Stimulated activated CD4-positive, alpha-beta T cell treated with anti-CD3 and anti-CD28 coated beads, TNF-alpha, amount 100 ng/mL, for 1 hour (primary cell): ENCODE results near the gene XPC.
A peak's percentile ranks its signal among the peaks of the same experiment; 100 is the strongest.
"Not testable (repeated sequence)": the region's sequence is repeated elsewhere in the genome, so short reads cannot be mapped to it uniquely, and the experiment has no call there.

Experiments used
- DNase-seq, 3 donors: peaks; one replicate each; pipeline ENCODE4 v3.0.0-alpha.2; 2020; ENCODE audit warnings: low read depth in 3 of 3, low spot score in 1 of 3

Gene XPC

DNA sequence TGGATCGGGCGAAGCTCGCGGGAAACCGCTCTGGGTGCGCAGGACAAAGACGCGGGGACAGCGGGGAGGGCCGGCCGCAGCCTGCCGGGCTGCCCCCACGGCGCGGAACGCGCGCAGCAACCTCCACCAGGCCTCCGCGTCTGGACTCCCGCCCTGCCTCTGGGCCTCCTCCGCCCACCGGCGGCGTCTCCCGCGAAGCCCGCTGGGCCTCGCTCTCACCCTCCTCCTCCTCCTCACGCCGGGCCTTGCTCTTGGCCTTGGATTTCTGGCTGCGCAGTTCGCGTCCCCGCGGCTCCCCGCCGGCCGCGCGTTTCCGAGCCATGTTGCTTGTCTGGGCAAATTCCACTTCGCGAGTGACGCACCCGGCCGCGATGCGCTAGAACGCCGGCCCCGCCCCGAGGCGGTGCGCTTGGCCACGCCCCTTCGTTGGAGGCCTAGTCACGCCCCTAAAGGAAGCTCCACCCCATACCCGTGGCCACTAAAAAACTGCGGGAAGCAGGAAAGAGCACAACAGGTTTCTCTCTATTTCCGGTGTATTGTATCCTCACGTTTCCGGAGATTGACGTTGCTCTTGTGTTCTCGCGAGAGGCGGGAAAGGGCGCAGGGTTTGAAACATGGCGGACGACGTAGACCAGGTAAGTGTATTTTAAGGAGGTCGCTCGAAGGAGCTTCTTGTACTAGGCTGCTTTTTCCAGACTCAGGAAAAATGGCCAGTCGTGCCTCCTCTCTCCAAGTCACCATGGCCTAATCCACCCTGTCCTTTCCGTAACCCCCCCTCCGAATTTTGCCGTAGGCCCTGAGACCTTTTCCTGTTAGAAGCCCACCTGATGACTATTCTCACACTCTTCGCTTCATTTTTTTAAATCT, at the start of gene XPC, which contains the start of gene LSM3:
Gene XPC, minus strand, starts transcription at position 355 of the 867 bp plus-strand sequence. Its CDS starts 33 bp downstream, at position 322.
Gene LSM3, plus strand, starts transcription at position 571 of the 867 bp plus-strand sequence. Its CDS starts 44 bp downstream, at position 615.
- peak; percentile 92 to 97 (median 95) for DNase-seq

DNA sequence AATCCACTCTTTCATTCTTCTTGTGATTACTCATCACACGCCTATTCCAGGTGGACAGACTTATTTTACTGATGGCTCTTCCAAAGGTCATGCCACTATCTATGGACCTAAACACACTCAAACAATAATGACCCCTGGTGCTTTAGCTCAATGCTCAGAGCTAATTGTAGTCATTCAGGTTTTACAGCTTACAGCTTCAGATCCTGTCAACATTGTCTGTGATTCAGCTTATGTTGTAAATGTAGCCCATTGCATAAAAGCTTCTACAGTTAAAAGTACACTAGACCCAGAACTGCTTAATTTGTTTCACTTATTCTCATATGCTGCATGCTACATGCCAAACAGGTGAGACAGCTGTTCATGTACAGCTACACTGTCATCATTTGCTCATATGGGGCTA, 49.5 kb upstream of the XPC start:
- DNase-seq: no peak

DNA sequence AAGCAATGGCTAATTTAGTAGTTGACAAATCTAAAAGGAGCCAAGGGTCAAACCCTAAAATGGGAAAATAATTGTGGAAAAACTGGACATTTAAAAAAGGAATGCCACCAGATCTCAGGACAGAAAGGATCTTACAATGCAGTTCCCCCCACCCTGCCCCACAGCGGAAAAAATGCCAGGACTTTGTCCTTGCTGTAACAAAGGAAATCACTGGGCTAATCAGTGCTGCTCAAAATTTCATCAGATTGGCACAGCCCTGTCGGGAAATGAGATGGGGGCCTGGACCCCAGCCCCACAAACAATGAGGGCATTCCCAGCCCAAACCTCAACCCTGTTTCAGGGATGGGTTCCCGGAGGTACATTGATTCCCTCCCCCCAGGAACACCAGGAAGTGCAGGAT, 48.0 kb upstream of the XPC start:
- not testable (repeated sequence) for DNase-seq

DNA sequence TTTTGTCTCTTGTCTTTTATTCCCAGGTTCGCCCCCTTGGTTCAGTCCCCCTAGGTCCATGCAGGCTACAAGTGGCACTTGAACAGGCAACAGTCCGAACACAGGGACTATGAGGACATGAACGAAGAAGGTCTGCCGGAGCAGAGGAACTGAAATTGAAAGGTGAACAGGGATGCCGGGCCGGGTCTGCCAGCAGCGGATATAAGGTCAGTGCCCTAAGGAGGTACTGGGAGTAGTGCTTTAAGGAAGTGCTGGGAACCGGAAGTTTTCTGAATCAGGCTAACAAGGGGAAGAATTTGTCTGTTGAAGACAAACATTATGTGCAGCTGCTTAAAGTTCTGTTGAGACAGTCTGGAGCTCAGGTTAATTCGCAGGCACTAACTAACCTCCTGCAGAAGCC, 47.0 kb upstream of the XPC start:
- DNase-seq: no peak

DNA sequence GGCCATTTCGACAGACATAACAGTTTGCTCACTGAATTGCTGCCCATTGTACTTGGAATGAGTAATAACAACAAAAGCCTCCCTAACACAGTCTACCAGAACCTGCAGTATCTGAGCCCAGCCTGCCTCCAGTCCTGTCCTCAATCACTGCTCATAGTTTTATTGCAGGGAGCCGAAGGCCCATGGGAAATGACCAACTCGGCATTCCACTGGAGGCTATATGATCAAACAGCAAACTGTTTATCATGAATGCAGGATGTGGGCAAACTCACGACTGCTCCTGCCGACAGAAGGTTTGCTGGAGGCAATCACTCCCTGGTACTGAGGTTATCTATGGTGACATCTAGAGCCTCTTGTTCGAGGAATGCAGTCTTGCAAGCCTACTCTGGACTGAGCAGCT, 46.5 kb upstream of the XPC start:
- no peak for DNase-seq

DNA sequence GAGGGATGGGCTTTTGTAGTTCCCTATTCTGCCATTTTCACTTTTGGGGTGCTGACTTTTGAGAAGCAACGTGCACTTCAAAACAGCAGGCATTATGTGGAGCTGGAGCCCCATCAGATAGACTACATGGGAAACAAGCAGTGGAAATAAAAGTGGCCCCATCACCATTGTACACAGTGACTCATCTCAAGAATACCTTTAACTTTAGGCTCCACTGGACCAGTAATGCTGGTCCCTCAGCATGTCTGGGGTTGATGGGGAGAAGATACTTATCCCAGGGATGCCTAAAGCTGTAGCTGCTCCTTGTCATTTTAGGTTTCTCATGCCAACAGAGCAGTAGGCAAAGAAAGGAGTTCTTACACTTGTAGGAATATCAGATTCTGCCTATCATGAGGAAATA, 45.2 kb upstream of the XPC start:
- DNase-seq: no peak

DNA sequence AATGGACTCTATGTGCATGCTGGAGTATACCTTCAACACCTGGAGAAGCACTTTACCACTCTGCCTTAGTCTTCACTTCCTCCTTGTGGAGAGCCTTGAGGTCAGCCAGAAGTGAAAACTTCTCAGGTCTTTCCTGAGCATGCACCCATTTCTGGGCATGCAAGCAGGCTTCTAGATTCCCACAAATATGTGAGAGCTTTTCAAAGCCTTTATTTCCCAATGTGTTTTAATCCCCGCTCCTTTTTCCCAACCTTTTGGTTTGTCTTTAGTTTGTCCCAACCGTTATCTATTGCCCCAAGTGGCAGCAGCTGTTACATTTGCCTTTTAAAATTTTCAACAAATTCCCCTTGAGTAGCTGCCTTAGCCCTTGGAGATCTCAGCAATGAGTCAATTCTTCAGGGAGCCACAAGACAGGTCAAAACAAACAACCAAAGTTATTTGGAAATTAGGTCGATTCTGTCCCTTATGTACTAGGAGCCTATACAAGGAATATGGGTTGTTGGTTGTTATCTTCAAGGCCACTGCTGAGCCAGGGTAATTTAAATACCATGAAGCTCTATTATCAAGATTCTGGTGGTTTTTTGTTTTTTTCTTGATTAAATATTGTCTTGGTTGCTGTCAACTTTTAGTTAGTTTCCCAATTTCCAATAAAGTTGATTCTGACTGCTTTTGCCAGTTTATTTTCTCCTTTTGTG, 44.6 kb upstream of the XPC start:
- no peak for DNase-seq

DNA sequence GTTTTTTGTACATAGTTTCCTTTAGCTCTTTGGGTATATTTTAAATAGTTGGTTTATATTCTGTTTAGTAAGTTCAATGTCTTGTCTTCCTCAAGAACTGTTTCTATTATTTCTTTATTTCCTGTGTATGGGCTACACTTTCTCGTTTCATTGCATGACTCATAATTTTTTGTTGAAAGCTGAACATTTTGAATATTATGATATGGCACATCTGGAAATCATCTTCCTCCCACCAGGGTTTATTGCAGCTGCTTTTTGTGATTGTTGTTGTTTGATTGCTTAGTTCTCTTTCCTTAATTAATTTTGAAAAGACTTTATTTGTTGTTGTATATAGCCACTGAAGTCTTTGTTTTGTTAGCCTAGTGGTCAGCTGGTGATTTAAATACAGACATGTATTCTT, 44.1 kb upstream of the XPC start:
- no peak for DNase-seq

DNA sequence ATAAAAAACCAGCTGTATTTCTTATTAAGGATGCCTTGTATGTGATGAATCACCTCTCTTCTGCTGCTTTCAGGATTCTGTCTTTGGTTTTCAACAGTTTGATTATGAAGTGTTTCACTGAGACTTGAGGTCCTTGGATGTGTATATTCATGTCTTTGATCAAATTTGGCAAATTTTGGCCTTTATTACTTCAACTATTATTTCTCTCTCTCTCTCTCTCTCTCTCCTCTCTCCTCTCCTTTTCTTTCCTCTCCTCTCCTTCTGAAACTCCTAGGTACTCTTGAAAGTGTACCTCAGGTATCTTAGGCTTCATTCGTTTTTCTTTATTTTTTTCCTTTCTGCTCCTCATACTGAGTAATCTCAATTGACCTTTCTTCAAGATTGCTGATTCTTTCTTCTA, 43.5 kb upstream of the XPC start:
- DNase-seq: no peak

DNA sequence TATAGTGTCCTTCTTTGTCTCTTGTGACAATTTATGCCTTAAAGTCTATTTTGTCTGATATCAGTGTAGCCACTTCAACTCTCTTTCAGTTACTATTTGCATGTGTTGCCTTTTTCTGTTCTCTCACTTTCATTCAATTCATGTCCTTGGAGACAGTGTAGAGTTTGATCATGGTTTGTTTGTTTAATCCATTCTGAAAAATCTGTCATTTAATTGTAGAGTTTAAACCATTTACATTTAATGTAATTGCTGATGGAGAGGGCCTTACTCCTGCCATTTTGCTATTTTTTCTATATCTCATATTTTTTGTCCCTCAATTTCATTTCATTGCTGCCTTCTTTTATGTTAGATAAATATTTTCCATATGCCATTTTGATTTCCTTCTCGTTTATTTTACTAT, 42.5 kb upstream of the XPC start:
- no peak for DNase-seq

DNA sequence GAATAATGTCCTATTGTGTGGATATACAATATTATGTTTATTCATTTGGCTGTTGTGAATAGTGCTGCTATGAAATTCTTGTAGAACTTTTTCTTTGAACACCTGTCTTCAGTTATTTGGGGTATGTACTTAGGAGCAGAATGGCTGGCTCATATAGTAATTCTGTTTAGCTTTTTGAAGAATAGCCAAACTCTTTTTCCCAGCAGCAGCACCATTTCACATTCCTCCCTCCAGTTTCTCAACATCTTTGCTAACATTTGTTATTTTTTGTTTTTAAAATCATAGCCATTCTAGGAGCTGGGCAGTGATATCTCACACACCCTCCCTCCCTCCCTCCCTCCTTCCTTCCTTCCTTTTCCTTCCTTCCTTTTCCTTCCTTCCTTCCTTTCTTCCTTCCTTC, 40.0 kb upstream of the XPC start:
- no peak for DNase-seq

DNA sequence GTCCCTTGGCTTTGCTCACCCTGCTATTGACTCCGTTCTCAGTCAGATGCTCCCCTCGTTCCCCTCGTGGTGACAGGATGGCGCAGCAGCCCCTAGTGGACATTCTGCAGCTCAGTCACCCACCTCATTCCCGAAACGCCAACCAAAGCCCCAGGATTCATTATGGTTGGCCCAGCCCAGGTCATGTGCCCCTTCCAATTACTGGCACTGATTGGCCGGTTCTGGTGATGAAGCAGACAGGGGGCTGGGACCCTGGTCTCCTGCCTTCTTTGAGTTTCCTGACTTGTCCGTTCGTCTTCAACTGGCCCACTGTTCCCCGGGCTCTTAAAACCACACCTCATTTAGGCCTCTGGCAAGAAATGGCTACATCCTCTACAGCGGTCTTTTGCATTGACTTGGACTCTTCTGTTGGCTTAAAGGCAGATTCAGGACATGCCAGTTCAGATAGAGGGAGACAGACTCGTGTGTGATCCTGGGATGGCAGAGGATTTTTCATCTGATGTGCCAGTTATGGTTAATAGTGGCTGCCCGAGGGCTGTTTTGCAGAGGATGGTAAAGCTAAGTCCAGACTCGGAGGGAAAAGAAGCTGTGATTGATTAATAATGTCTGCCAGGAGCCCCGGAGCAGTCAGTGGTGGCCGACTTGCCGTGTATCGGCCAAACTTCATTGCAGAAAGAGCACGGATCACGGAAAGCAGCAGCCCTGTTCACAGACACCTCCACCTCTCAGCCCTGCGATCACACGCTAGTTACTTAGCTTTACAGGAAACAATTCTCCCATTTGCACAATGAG, 38.1 kb upstream of the XPC start:
- peak in 2 of 3 donors; percentile 18 to 26 for DNase-seq

DNA sequence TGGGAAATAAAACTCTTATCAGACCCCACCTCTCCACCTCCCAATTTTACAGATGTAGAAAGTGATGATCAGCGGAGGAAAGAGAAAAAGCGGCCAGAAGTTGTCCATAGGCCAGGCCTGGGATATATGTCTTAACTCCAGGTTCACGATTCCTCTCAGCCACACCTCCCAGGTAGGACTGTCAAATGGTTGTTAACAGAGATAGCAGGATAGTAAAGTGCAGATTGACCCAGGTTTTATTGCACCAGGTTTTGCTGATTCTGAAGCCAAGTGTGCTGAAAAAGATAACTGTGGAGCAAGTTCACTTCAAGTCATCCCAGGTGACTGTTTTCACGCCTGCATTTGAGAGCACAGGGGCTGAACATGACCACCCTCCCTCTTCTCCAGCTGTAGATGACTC, 36.4 kb upstream of the XPC start:
- no peak for DNase-seq

DNA sequence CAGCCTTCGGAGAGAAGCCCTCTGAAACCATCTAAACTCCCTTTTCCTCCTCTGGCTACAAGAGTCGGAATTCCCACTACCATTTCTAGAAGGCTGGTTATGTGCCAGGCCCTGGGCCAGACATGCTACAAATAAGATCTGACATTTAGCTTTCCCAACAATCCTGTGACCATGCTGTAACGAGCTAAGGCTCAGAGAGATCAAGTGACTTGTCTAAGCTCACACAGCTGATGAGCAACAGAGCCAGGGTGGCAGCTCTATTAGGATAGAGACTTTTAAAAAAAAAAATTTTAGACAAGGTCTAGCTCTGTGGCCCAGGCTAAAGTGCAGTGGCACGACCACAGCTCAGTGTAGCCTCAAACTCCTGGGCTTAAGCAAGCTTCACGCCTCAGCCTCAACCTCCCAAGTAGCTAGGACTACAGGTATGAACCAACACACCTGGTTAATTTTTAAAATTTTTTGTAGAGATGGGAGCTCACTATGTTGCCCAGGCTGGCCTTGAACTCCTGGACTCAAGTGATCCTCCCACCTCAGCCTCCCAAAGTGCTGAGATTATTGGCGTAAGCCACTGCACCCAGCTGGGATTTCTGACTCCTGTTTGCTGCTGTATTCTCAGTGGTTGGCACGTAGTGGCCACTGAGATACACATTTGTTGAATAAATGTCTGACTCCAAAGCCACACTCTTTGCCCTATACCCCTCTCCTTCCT, 34.8 kb upstream of the XPC start:
- DNase-seq: no peak

DNA sequence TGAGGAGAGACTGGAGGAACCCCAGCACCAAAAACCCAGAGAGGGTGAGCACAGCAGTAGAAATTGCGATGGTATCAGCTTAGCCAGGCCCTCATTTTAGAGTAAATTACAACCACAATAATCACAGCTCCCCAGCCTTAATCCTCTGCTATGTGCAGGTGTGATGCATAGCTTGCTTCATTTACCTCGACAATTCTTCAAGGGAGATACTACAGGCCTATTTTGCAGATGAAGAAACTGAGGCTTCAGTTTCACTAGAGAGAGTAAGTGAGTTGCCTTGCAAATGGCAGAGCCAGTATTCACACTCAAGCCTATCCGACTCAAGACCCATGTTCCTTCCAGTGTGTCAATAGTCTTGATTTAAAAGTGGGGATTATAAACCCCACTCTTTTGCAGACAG, 33.6 kb upstream of the XPC start:
- no peak for DNase-seq

DNA sequence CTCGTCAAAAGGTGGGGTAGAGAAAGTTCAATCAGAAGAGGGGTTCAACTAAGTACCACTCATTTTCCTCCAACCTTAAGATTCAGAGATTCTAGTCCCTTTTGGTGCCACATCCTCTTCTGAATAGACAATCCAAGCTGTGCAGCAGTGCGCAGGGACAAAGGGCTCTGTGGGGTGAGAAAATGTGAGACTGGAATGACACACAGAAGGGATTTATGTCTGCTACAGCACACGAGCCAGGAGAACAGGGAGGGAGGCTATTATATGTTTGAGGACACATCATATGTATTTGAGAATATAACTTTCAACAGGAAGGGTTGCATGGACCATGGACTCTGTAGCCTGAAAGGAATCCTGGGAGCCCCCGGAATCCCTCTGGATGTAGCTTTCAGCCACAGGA, 33.2 kb upstream of the XPC start:
- DNase-seq: no peak

DNA sequence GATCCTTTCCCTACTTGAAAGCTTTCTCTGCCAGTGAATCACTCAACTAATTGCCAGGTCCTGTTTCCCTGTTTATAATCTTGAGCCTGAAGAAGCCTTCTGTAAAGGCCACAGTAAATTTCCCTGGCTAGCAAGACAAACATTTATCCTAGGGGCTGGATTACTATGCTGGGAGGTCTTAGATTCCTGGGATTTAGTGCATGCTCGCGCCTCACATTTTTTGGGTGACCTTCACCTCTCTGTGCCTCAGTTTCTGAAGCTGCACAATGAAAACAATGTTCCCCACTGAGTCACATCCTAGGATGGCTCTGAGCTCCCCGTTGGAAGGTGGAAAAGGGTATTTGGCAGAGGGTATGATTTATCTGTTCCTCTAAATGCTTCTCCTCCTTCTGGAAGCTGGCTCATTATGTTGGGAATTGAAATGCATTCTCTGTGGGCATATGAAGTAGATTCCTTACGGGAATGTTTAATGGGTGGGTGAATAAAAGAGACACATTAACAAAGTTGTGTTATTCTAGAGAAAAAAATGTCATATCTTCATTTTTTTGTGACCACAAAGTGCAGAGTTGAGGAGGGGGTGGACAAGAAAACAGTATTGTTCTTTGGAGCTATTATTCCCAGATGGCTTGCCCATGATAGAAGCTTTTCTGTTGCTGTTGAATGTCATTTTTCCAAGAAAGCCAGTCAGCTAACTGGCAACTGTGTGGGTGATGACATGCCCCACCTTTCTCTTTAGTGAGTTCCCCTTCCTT, 32.6 kb upstream of the XPC start:
- DNase-seq: no peak

DNA sequence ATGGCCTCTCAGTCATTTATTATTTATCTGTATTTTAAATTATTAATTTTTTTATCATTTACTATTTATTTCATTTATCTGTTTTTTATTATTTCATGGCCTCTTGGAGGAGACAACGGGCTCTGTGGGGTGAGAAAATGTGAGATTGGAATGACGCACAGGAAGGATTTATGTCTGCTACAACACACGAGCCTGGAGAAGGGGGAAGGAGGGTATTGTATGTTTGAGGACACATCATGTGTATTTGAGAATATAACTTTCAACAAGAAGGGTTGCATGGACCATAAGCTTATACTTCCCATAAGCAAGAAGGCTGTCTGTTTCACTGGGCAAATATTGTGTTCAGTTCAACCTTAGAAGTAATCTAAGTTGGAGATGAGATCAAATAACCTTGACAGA, 31.9 kb upstream of the XPC start:
- DNase-seq: no peak

DNA sequence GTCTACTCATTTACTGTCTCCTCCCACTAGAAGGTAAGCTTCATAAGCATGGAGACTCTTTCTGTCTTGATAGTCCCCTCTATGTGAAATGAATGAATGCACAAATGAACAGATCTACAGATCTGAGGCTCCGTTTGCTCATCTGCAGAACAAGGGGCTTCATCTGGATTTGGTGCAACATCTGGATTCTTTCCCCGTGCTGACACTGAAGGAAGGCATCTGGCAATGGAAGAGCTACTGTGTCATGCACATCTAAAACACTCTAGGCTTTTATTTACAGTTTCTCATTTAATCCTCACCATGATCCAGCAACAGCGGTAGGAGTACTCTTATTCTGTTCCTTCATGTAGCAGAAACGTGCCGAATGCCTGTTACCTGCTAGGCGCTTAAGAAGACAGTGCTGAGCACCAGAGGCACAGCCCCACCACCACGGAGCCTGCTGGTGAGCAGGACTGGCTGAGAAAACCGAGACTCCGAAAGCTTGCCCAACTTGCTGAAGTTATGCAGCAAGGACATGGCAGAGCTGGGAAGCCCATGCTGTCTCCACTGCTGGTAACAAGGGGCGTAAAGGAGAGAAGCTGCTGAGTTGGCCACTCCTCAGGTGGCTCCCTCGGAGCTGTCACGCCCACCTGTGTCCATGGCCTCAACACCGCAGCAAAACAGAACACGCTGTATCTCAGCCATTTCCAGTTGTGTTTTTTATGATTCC, 31.3 kb upstream of the XPC start:
- DNase-seq: no peak

DNA sequence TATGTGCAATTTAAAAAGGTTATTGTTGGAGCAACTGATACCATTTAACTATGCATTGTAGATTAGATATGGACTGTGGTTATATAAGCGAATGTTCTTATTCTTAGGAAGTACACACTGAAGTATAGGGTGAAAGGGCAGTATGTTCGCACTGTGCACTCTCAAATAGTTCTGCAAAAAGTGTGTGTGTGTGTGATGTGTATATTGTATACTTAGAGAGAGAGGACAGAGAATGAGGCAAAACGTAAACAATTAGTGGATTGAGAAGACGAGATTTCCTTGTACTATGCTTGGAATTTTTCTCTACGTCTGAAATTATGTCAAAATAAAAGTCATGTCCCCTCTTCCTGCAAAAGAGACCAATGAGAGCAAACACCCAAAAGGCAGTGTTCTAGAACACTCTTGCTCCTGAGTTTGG, 30.6 kb upstream of the XPC start:
- DNase-seq: no peak
